ENCODE measurements around the gene SSC5D. TPM values are rescaled to one million over a fixed set of nuclear protein-coding genes. Genes with fewer than 3 reads are reported as not detected.

Gene SSC5D
- total and polyA plus RNA-seq, 10 of the 15 experiments (the other 5 are each of a cell fraction or from before 2014, with no cell fraction given): 0.03 to 0.13 (median 0.05) TPM; not detected in 4

DNA sequence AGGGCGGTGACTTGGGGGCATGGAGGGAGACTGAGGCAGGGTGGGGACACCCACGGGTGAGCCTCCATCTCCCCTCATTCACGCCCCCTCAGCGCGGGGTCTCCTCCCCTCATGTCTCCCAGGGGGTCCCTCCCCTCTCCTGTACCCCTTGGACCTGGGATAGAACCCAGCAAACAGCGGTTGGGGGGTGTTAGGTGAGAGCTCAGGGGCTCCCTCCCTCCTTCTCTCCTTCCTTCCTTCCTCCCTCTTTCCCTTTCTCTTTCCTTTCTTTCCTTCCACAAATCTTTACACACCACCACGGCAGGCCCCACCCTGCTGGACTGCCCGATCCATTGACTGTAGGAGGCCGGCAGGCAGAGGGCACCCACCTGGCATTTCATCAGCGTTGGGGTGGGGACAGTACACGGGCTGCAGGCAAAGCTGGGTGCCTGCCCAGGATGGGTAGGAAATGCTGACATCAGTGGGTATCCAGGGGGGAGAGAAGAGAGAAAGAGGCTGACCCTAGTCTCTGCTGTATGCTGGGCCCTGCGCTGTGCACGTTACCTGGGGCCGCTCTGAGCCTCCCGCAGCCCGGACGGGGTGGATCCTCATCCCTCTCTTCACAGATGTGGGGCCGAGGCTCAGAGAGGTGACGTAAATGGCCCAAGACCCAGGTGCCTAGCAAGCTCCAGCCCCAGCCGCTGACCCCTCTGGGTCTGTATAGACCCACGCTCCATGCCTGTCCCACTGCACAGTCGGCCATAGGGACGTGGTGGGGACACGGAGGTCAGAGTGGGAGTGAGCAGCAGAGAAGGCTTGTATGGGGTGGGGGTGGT lies 3.5 kb downstream of the SSC5D start (continued):
- TF ChIP-seq MLLT1 (IDR thresholded peaks at IDR 0.05) (no peak), TCF12 (IDR thresholded peaks at IDR 0.05; ENCODE audit: low read depth, low read length) (no peak), JUNB (IDR thresholded peaks at IDR 0.05) (no peak), EP300 (IDR thresholded peaks at IDR 0.05; ENCODE audit: borderline replicate concordance in 1 of 2, control insufficient read depth in 1 of 2, low read depth in 2 of 2, low read length in 2 of 2) (no peak), IRF3 (IDR thresholded peaks at IDR 0.05) (no peak), RCOR1 (conservative IDR thresholded peaks at IDR 0.05; ENCODE audit: low read depth, low read length) (no peak), NR2C2 (IDR thresholded peaks at IDR 0.05; ENCODE audit: borderline replicate concordance, control insufficient read depth, insufficient read length, low read depth) (no peak), PBX3 (IDR thresholded peaks at IDR 0.05; ENCODE audit: insufficient replicate concordance, low read depth, low read length) (no peak), CBFB (IDR thresholded peaks at IDR 0.05; ENCODE audit: low read depth) (no peak), NRF1 (conservative IDR thresholded peaks at IDR 0.05; ENCODE audit: low read depth, low read length) (no peak), GABPA (IDR thresholded peaks at IDR 0.05; ENCODE audit: low read depth) (no peak), ATF7 (IDR thresholded peaks at IDR 0.05; ENCODE audit: low read depth) (no peak), FOS (IDR thresholded peaks at IDR 0.05; ENCODE audit: borderline replicate concordance, extremely low read depth, insufficient read length) (no peak), RAD51 (IDR thresholded peaks at IDR 0.05) (no peak)
- TF ChIP-seq, protein P1, sequence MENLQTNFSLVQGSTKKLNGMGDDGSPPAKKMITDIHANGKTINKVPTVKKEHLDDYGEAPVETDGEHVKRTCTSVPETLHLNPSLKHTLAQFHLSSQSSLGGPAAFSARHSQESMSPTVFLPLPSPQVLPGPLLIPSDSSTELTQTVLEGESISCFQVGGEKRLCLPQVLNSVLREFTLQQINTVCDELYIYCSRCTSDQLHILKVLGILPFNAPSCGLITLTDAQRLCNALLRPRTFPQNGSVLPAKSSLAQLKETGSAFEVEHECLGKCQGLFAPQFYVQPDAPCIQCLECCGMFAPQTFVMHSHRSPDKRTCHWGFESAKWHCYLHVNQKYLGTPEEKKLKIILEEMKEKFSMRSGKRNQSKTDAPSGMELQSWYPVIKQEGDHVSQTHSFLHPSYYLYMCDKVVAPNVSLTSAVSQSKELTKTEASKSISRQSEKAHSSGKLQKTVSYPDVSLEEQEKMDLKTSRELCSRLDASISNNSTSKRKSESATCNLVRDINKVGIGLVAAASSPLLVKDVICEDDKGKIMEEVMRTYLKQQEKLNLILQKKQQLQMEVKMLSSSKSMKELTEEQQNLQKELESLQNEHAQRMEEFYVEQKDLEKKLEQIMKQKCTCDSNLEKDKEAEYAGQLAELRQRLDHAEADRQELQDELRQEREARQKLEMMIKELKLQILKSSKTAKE (IDR thresholded peaks at IDR 0.05; ENCODE audit: low read depth, poor library complexity, severe bottlenecking): no peak

All from GM12878 (cell line).